H1 (cell line): ENCODE measurements around the gene KDF1. TPM values are rescaled to one million over a fixed set of nuclear protein-coding genes. Genes with fewer than 3 reads are reported as not detected.

Experiments
- CTCF ChIA-PET: fragments of 300-600 bp; sonication (Branson Sonifier 250); formaldehyde crosslinking; loops from one replicate; lab custom pipeline; 2021; ENCODE audit not compliant: partially characterized antibody; lab: Charles Lee
- POLR2A ChIA-PET: fragments of 300-600 bp; sonication (Branson Sonifier 250); formaldehyde crosslinking; loops from one replicate; lab custom pipeline; 2021; ENCODE audit warnings: inconsistent platforms; ENCODE audit not compliant: partially characterized antibody; lab: Charles Lee
- DNase-seq, 2 experiments: peaks; one replicate each; pipeline versions ENCODE4 v3.0.0 to v3.0.0-alpha.2; 2010 to 2022; ENCODE audit warnings: low spot score in 2 of 2, low read depth in 1 of 2, mixed read lengths in 1 of 2
- FAIRE-seq: peaks from 2 replicates; lab custom pipeline; 2011; peaks lifted over from hg19 to GRCh38; lab: Jason Lieb, UNC
- H2AFZ ChIP-seq: 2 replicates; pipeline ENCODE4 v1.8.1; 2012; ENCODE audit warnings: low read length, inconsistent platforms
- H2AK5ac ChIP-seq: 2 replicates; pipeline ENCODE4 v1.6.1; 2013; ENCODE audit warnings: low read depth, low read length
- H2BK120ac ChIP-seq: replicated peaks from 2 replicates; pipeline ENCODE3; 2013; ENCODE audit warnings: low read depth, low read length, inconsistent platforms
- H2BK12ac ChIP-seq: 2 replicates; pipeline ENCODE4 v1.6.1; 2013; ENCODE audit warnings: low read depth, low read length
- H2BK15ac ChIP-seq: 2 replicates; pipeline ENCODE4 v1.6.1; 2013; ENCODE audit warnings: low read length
- H2BK20ac ChIP-seq: 2 replicates; pipeline ENCODE4 v1.6.1; 2013; ENCODE audit warnings: low read length
- H2BK5ac ChIP-seq: 2 replicates; pipeline ENCODE4 v1.6.1; 2013; ENCODE audit warnings: low read depth, low read length
- H3K14ac ChIP-seq: 2 replicates; pipeline ENCODE4 v1.6.1; 2013; ENCODE audit warnings: inconsistent platforms; ENCODE audit not compliant: insufficient read length
- H3K18ac ChIP-seq: 2 replicates; pipeline ENCODE4 v1.6.1; 2013; ENCODE audit warnings: low read length; ENCODE audit errors: extremely low read depth
- H3K23ac ChIP-seq: 2 replicates; pipeline ENCODE4 v1.6.1; 2013; ENCODE audit warnings: inconsistent platforms; ENCODE audit not compliant: insufficient read length
- H3K23me2 ChIP-seq: 2 replicates; pipeline ENCODE4 v1.6.1; 2013; ENCODE audit warnings: low read depth, low read length
- H3K27ac ChIP-seq: 2 replicates; pipeline ENCODE4 v1.6.1; 2011; ENCODE audit warnings: low read depth, low read length, inconsistent platforms
- H3K27me3 ChIP-seq, 4 experiments: replicated peaks in 1 of 4; 1 replicate in 1 of 4; 2 replicates in 3 of 4; pipeline versions ENCODE4 v1.6.1 to v1.8.1; 2011 to 2013; ENCODE audit warnings: low read length in 3 of 4, mild to moderate bottlenecking in 3 of 4, inconsistent platforms in 2 of 4, mixed read lengths in 2 of 4, moderate library complexity in 1 of 4; ENCODE audit not compliant: control insufficient read depth in 3 of 4, insufficient read depth in 3 of 4; ENCODE audit errors: extremely low read depth in 1 of 4
- H3K36me3 ChIP-seq, 4 experiments: 2 replicates each; pipeline versions ENCODE4 v1.6.1 to v1.8.1; 2011 to 2013; ENCODE audit warnings: mild to moderate bottlenecking in 4 of 4, low read length in 3 of 4, moderate library complexity in 2 of 4, control low read depth in 1 of 4, inconsistent platforms in 1 of 4; ENCODE audit not compliant: insufficient read depth in 4 of 4, control insufficient read depth in 2 of 4
- H3K4ac ChIP-seq: replicated peaks from 2 replicates; pipeline ENCODE3; 2013; ENCODE audit warnings: low read length, low read depth, mixed read lengths, inconsistent platforms; ENCODE audit not compliant: insufficient read length
- H3K4me1 ChIP-seq, 4 experiments: replicated peaks in 1 of 4; 1 replicate in 1 of 4; 2 replicates in 3 of 4; pipeline versions ENCODE4 v1.6.1 to v1.8.1; 2011 to 2013; ENCODE audit warnings: low read length in 3 of 4, inconsistent platforms in 2 of 4, mixed read lengths in 1 of 4; ENCODE audit not compliant: insufficient read depth in 4 of 4, control insufficient read depth in 3 of 4
- H3K4me2 ChIP-seq, 2 experiments: 2 replicates each; pipeline versions ENCODE4 v1.6.1 to v1.8.1; 2011 to 2013; ENCODE audit warnings: low read depth in 2 of 2, low read length in 2 of 2, control low read depth in 1 of 2, inconsistent platforms in 1 of 2, mild to moderate bottlenecking in 1 of 2; ENCODE audit not compliant: insufficient read depth in 1 of 2
- H3K4me3 ChIP-seq, 4 experiments: fragments of 200-600, 300-600 bp in 1 of 4; sonication (generic), shearing (Covaris generic), sonication (Bioruptor Twin) in 1 of 4; 2 replicates each; pipeline versions ENCODE4 v1.5.1 to v1.8.1; 2011 to 2016; ENCODE audit warnings: low read length in 4 of 4, low read depth in 3 of 4, control low read depth in 2 of 4, inconsistent platforms in 2 of 4, mild to moderate bottlenecking in 2 of 4, mixed read lengths in 1 of 4, moderate library complexity in 1 of 4; ENCODE audit not compliant: insufficient read depth in 2 of 4; ENCODE audit errors: extremely low read depth in 1 of 4
- H3K56ac ChIP-seq: replicated peaks from 2 replicates; pipeline ENCODE3; 2013; ENCODE audit warnings: low read depth, mild to moderate bottlenecking, mixed read lengths, low read length, inconsistent platforms; ENCODE audit not compliant: insufficient read length
- H3K79me1 ChIP-seq: 2 replicates; pipeline ENCODE4 v1.6.1; 2013; ENCODE audit warnings: low read depth, low read length, control low read depth
- H3K79me2 ChIP-seq, 2 experiments: 2 replicates each; pipeline versions ENCODE4 v1.6.1 to v1.8.1; 2012 to 2013; ENCODE audit warnings: low read length in 2 of 2, mild to moderate bottlenecking in 2 of 2, inconsistent platforms in 1 of 2; ENCODE audit not compliant: insufficient read depth in 2 of 2, control insufficient read depth in 1 of 2
- H3K9ac ChIP-seq, 4 experiments: replicated peaks in 1 of 4; 1 replicate in 1 of 4; 2 replicates in 3 of 4; pipeline versions ENCODE4 v1.6.1 to v1.8.1; 2011 to 2013; ENCODE audit warnings: low read depth in 3 of 4, low read length in 3 of 4, control low read depth in 2 of 4, mild to moderate bottlenecking in 2 of 4, moderate library complexity in 2 of 4, inconsistent platforms in 1 of 4; ENCODE audit errors: extremely low read depth in 1 of 4
- H3K9me3 ChIP-seq, 2 experiments: 2 replicates each; pipeline versions ENCODE4 v1.6.1 to v1.8.1; 2012 to 2013; ENCODE audit warnings: mild to moderate bottlenecking in 2 of 2, moderate library complexity in 2 of 2, control low read depth in 1 of 2, inconsistent platforms in 1 of 2, low read depth in 1 of 2, low read length in 1 of 2, mixed read lengths in 1 of 2; ENCODE audit not compliant: insufficient read depth in 2 of 2
- H4K20me1 ChIP-seq, 2 experiments: replicated peaks in 1 of 2; 2 replicates each; pipeline versions ENCODE3 to v1.8.1; 2011 to 2013; ENCODE audit warnings: inconsistent platforms in 2 of 2, low read length in 2 of 2, mild to moderate bottlenecking in 1 of 2; ENCODE audit not compliant: insufficient read depth in 2 of 2, control insufficient read depth in 1 of 2
- H4K5ac ChIP-seq: 2 replicates; pipeline ENCODE4 v1.6.1; 2013; ENCODE audit warnings: low read length, low read depth, mixed read lengths, inconsistent platforms; ENCODE audit not compliant: insufficient read length
- H4K8ac ChIP-seq: 2 replicates; pipeline ENCODE4 v1.8.0; 2013; ENCODE audit warnings: mild to moderate bottlenecking, moderate library complexity, low read length, inconsistent platforms; ENCODE audit not compliant: insufficient read depth; ENCODE audit errors: extremely low read depth
- H4K91ac ChIP-seq: replicated peaks from 2 replicates; pipeline ENCODE3; 2013; ENCODE audit warnings: low read length, mixed read lengths, inconsistent platforms; ENCODE audit not compliant: insufficient read length
- TBP ChIP-seq: IDR thresholded peaks from 2 replicates; pipeline ENCODE4 v1.6.1; 2011; ENCODE audit warnings: low read depth, low read length, improper control_type of control experiment
- WGBS, 2 experiments: shearing (Covaris generic) in 1 of 2; methylation state at CpG; one replicate each; pipeline versions ENCODE4 v1.1.6 to v1.1.7; 2013 to 2015; ENCODE audit warnings: low lambda C conversion rate in 2 of 2, mixed read lengths in 2 of 2, inconsistent platforms in 1 of 2, low coverage in 1 of 2, missing lambda C conversion rate in 1 of 2; ENCODE audit not compliant: insufficient replicate concordance in 2 of 2, insufficient coverage in 1 of 2, insufficient read length in 1 of 2; ENCODE audit errors: extremely low coverage in 1 of 2, missing lambda C conversion rate in 1 of 2; 5-methylcytosine and 5-hydroxymethylcytosine counted together
- polyA plus RNA-seq, 7 experiments: library from polyadenylated mRNA; depleted of rRNA in 3 of 7; stranded (reverse) in 5 of 7; unstranded in 2 of 7; fragments of >200 nt in 5 of 7; fragments of 200-250 nt in 2 of 7; gene quantifications; 1 replicate in 5 of 7; 2 replicates in 1 of 7; 4 replicates in 1 of 7; pipeline versions ENCODE4 v1.2.1 to v1.2.3, GENCODE V29; 2011 to 2013; ENCODE audit warnings: missing spikeins in 2 of 7, mixed read lengths in 2 of 7
- total RNA-seq: library from RNA; stranded (reverse); fragmentation: NEBNext Ultra II Directional; extraction: Animal tissue kit (Norgen Biotek cat#: 25700); gene quantifications from 2 replicates; pipeline ENCODE4 v1.2.1, GENCODE V29; 2021

Gene KDF1
- total and polyA plus RNA-seq, 2 of the 8 experiments (the other 6 are each of a cell fraction or from before 2014, with no cell fraction given): 16.9 to 37.5 TPM

GRCh38 chr1:26941311-26941710 is 19.0 kb downstream of the KDF1 start:
- Histone ChIP-seq H3K56ac (no peak overlapping the region), H3K27ac (no peak overlapping the region), H4K5ac (no peak overlapping the region), H2BK20ac (no peak overlapping the region), H4K91ac (no peak overlapping the region), H2BK12ac (no peak overlapping the region), H3K79me2 (peaks cover 0 to 22% of the 10 kb centered on the region in 2 experiments; a peak in 2 of 4 replicates), H2AK5ac (no peak overlapping the region), H3K14ac (no peak overlapping the region), H3K79me1 (peaks cover 8% of the 10 kb centered on the region; the same call in 1 of the 2 replicates), H2BK120ac (no peak overlapping the region), H3K9ac (no peak overlapping the region), H3K4me3 (no peak overlapping the region), H2BK5ac (no peak overlapping the region), H4K8ac (no peak overlapping the region), H3K23ac (no peak overlapping the region), H3K36me3 (peaks cover 21 to 66% (median 45%) of the 10 kb centered on the region in 4 experiments), H2BK15ac (no peak overlapping the region), H3K9me3 (no peaks in the 10 kb centered on the region), H3K4ac (no peak overlapping the region), H3K23me2 (no peaks in the 10 kb centered on the region), H3K18ac (no peak overlapping the region), H4K20me1 (peaks cover 8 to 21% of the 10 kb centered on the region in 2 experiments), H3K4me1 (peaks cover 0 to 3% (median 0%) of the 10 kb centered on the region in 4 experiments; a peak in 1 of 7 replicates), H3K27me3 (no peaks in the 10 kb centered on the region), H2AFZ (no peak overlapping the region), H3K4me2 (no peak overlapping the region)
- POLR2A ChIA-PET: interaction anchor here (1.1 to 2.1 kb wide), 4 partner anchors 9 to 20 kb away, joined by 3 to 8 read pairs (median 5); partner anchors contain the start of gene NUDC
- DNase-seq: no peak
- CTCF ChIA-PET: interaction anchor here (0.8 kb wide), 1 partner anchor 9 kb away, joined by 3 read pairs; no protein-coding TSS in a partner anchor
- no peak for FAIRE-seq
- WGBS, 2 experiments: 92% methylated on average over 10 of the region's 10 CpGs; no CpG with 5 or more reads in 1 of the 2 experiments
- no peak for TF ChIP-seq TBP
